NB4 (cell line): Measurements from ENCODE around the gene SMIM41.

Experiments
- CTCF ChIP-seq: IDR thresholded peaks from one replicate; pipeline ENCODE4 v1.5.1; 2012; ENCODE audit warnings: low read depth, low read length
- MAX ChIP-seq: IDR thresholded peaks from 2 replicates; pipeline ENCODE4 v1.6.1; 2011; ENCODE audit warnings: low read depth, low read length
- POLR2A ChIP-seq: IDR thresholded peaks from 2 replicates; pipeline ENCODE4 v1.6.1; 2011; ENCODE audit warnings: mild to moderate bottlenecking; ENCODE audit not compliant: insufficient read length; ENCODE audit errors: extremely low read depth

GRCh38 chr12:52147964-52148463, 68.5 kb downstream of the SMIM41 start:
- TF ChIP-seq CTCF: no peak
- no peak for TF ChIP-seq POLR2A
- no peak for TF ChIP-seq MAX
